Ishikawa (cell line): ENCODE data around the gene WNT7B.

Experiments
- CEBPB ChIP-seq: IDR thresholded peaks from 2 replicates; pipeline ENCODE4 v1.6.1; 2012
- CREB1 ChIP-seq: IDR thresholded peaks from 2 replicates; pipeline ENCODE4 v1.6.1; 2012; ENCODE audit warnings: low read depth
- EGR1 ChIP-seq: IDR thresholded peaks from 2 replicates; pipeline ENCODE4 v1.6.1; 2012
- EP300 ChIP-seq: IDR thresholded peaks from 2 replicates; pipeline ENCODE4 v1.6.1; 2012; ENCODE audit warnings: borderline replicate concordance
- MAX ChIP-seq: IDR thresholded peaks from 2 replicates; pipeline ENCODE4 v1.6.1; 2012
- NFIC ChIP-seq: IDR thresholded peaks from 2 replicates; pipeline ENCODE4 v1.6.1; 2012
- RAD21 ChIP-seq: IDR thresholded peaks from 2 replicates; pipeline ENCODE4 v1.6.1; 2012; ENCODE audit warnings: low read depth
- REST ChIP-seq: IDR thresholded peaks from 2 replicates; pipeline ENCODE4 v1.6.1; 2012; ENCODE audit warnings: low read depth, mild to moderate bottlenecking
- TAF1 ChIP-seq: IDR thresholded peaks from 2 replicates; pipeline ENCODE4 v1.6.1; 2012; ENCODE audit warnings: low read depth, mild to moderate bottlenecking
- TCF12 ChIP-seq: IDR thresholded peaks from 2 replicates; pipeline ENCODE4 v1.6.1; 2012; ENCODE audit warnings: low read depth
- TEAD4 ChIP-seq: IDR thresholded peaks from 2 replicates; pipeline ENCODE4 v1.6.1; 2012
- USF1 ChIP-seq: IDR thresholded peaks from 2 replicates; pipeline ENCODE4 v1.6.1; 2012
- YY1 ChIP-seq: IDR thresholded peaks from 2 replicates; pipeline ENCODE4 v1.6.1; 2012; ENCODE audit warnings: low read depth

- no peak for TF ChIP-seq RAD21
- TF ChIP-seq NFIC: no peak
- TF ChIP-seq EP300: no peak
- TF ChIP-seq MAX: no peak
- TF ChIP-seq YY1: no peak
- TF ChIP-seq TCF12: no peak
- TF ChIP-seq TEAD4: no peak
- no peak for TF ChIP-seq REST
- TF ChIP-seq USF1: no peak
- TF ChIP-seq TAF1: no peak
- no peak for TF ChIP-seq CEBPB
- TF ChIP-seq EGR1: no peak
- no peak for TF ChIP-seq CREB1
These were observed 49.3 kb upstream of the WNT7B start for GRCh38 chr22:46025973-46026898.
